Medulla oblongata (tissue), 1 donor: ENCODE results near the gene CPPED1.
A peak's percentile ranks its signal among the peaks of the same experiment; 100 is the strongest.

ENCODE experiments used
- DNase-seq: peaks from one replicate; pipeline ENCODE4 v3.0.0-alpha.2; 2015; ENCODE audit errors: extremely low spot score

Gene CPPED1

GRCh38 chr16:12682432-12683165 is 121.1 kb downstream of the CPPED1 start:
- DNase-seq = no peak

- no peak for DNase-seq
Measured at GRCh38 chr16:12681653-12682052, 122.0 kb downstream of the CPPED1 start.

GRCh38 chr16:12680531-12680930 is 123.2 kb downstream of the CPPED1 start:
- DNase-seq = no peak

- no peak for DNase-seq
Measured at GRCh38 chr16:12679660-12680272, 123.9 kb downstream of the CPPED1 start.

- no peak for DNase-seq
Measured at GRCh38 chr16:12678983-12679382, 124.7 kb downstream of the CPPED1 start.

- no peak for DNase-seq
Measured at GRCh38 chr16:12677502-12677901, 126.2 kb downstream of the CPPED1 start.

- no peak for DNase-seq
Measured at GRCh38 chr16:12675852-12676251, 127.8 kb downstream of the CPPED1 start.

GRCh38 chr16:12675046-12675445 is 128.6 kb downstream of the CPPED1 start:
- no peak for DNase-seq

- DNase-seq = no peak
Measured at GRCh38 chr16:12674524-12674923, 129.2 kb downstream of the CPPED1 start.

GRCh38 chr16:12674071-12674470 is 129.6 kb downstream of the CPPED1 start:
- no peak for DNase-seq

GRCh38 chr16:12673466-12673865 is 130.2 kb downstream of the CPPED1 start:
- no peak for DNase-seq

- no peak for DNase-seq
Measured at GRCh38 chr16:12672986-12673385, 130.7 kb downstream of the CPPED1 start.

GRCh38 chr16:12669908-12670307 is 133.8 kb downstream of the CPPED1 start:
- no peak for DNase-seq

- no peak for DNase-seq
Measured at GRCh38 chr16:12667909-12668308, 135.8 kb downstream of the CPPED1 start.

GRCh38 chr16:12664164-12664733 is 139.4 kb downstream of the CPPED1 start:
- DNase-seq = no peak

- no peak for DNase-seq
Measured at GRCh38 chr16:12661656-12662172, 142.0 kb downstream of the CPPED1 start.

GRCh38 chr16:12659871-12660270 is 143.8 kb downstream of the CPPED1 start:
- DNase-seq = no peak

GRCh38 chr16:12658506-12658905 is 145.2 kb downstream of the CPPED1 start:
- DNase-seq = no peak

GRCh38 chr16:12655537-12655936 is 148.2 kb downstream of the CPPED1 start:
- DNase-seq = peak; percentile 49

- DNase-seq = no peak
Measured at GRCh38 chr16:12653820-12654392, 149.8 kb downstream of the CPPED1 start.

GRCh38 chr16:12652924-12653323 is 150.8 kb downstream of the CPPED1 start:
- DNase-seq = no peak

GRCh38 chr16:12651765-12652512 is 151.7 kb downstream of the CPPED1 start:
- no peak for DNase-seq
